K562 (cell line): ENCODE measurements around the gene TECPR2. TPM values are rescaled to one million over a fixed set of nuclear protein-coding genes. Genes with fewer than 3 reads are reported as not detected.
A peak's percentile ranks its signal among the peaks of the same experiment; 100 is the strongest.

Source experiments
- EP400 ChIP-seq: fragments of 450-650 bp; IDR thresholded peaks from 2 replicates; pipeline ENCODE4 v1.6.1; 2017; ENCODE audit warnings: antibody characterized with exemption, mild to moderate bottlenecking, moderate library complexity
- JUN ChIP-seq, 2 experiments: sonication (generic) in 1 of 2; formaldehyde crosslinking in 1 of 2; IDR thresholded peaks; 2 replicates each; pipeline versions ENCODE4 v1.6.1 to v1.8.0; 2012 to 2022; ENCODE audit warnings: borderline replicate concordance in 2 of 2, mild to moderate bottlenecking in 2 of 2, improper control_type of control experiment in 1 of 2, low read depth in 1 of 2, low read length in 1 of 2, missing genetic modification reagents in 1 of 2
- POLR2AphosphoS5 ChIP-seq: IDR thresholded peaks from 2 replicates; pipeline ENCODE4 v1.6.1; 2011; ENCODE audit warnings: mild to moderate bottlenecking, low read depth, low read length, moderate library complexity; ENCODE audit not compliant: control insufficient read depth, insufficient read depth
- POLR2G ChIP-seq: fragments of 200-400 bp; formaldehyde crosslinking; IDR thresholded peaks from 2 replicates; pipeline ENCODE4 v1.6.1; 2017; ENCODE audit warnings: low read depth, mild to moderate bottlenecking, antibody characterized with exemption, low read length, moderate library complexity
- PREB ChIP-seq: sonication (generic); formaldehyde crosslinking; IDR thresholded peaks from 2 replicates; pipeline ENCODE4 v1.8.1; 2023; ENCODE audit warnings: mild to moderate bottlenecking, missing genetic modification reagents
- ZNF124 ChIP-seq: sonication (generic); formaldehyde crosslinking; IDR thresholded peaks from 2 replicates; pipeline ENCODE4 v1.8.1; 2022; ENCODE audit warnings: missing genetic modification reagents
- ZNF232 ChIP-seq: sonication (generic); formaldehyde crosslinking; IDR thresholded peaks from 2 replicates; pipeline ENCODE4 v1.8.0; 2022; ENCODE audit warnings: mild to moderate bottlenecking, missing genetic modification reagents
- ZNF347 ChIP-seq: fragments of 450-650 bp; formaldehyde crosslinking; IDR thresholded peaks from 2 replicates; pipeline ENCODE4 v1.4.0; 2020; ENCODE audit warnings: low read depth, mild to moderate bottlenecking, moderate library complexity
- polyA plus RNA-seq, 8 experiments: library from polyadenylated mRNA; depleted of rRNA in 4 of 8; stranded (reverse) in 5 of 8; unstranded in 3 of 8; fragments of >200 nt; fragmentation: Nextera tagmentation in 2 of 8; fragmentation: Illumina TruSeq in 1 of 8; extraction: Ambion mirVana in 2 of 8; extraction: Trizol in 1 of 8; gene quantifications; 2 replicates each; pipeline versions ENCODE4 v1.2.1 to v1.2.3, GENCODE V29; 2011 to 2014; ENCODE audit warnings: inconsistent platforms in 1 of 8, missing spikeins in 1 of 8
- total RNA-seq, 7 experiments: library from RNA; depleted of rRNA in 6 of 7; stranded (reverse); fragments of >200 nt in 6 of 7; fragmentation: Illumina TruSeq in 2 of 7; extraction: Trizol in 2 of 7; gene quantifications; 2 replicates each; pipeline versions ENCODE4 v1.2.1 to v1.2.3, GENCODE V29; 2011 to 2021; ENCODE audit warnings: low replicate concordance in 1 of 7
- TF ChIP-seq, protein P1 (sequence below), 2 experiments: fragments of 450-650 bp; formaldehyde crosslinking in 1 of 2; IDR thresholded peaks; 2 replicates each; pipeline versions ENCODE4 v1.4.0 to v1.6.1; 2014 to 2020; ENCODE audit warnings: mild to moderate bottlenecking in 2 of 2, borderline replicate concordance in 1 of 2, low read depth in 1 of 2
- TF ChIP-seq, protein P2 (sequence below): fragments of 450-650 bp; IDR thresholded peaks from 2 replicates; pipeline ENCODE4 v1.6.1; 2016; ENCODE audit warnings: borderline replicate concordance
- TF ChIP-seq, protein P3 (sequence below), 2 experiments: IDR thresholded peaks; 2 replicates each; pipeline ENCODE4 v1.6.1; 2011; ENCODE audit warnings: borderline replicate concordance in 1 of 2, control low read depth in 1 of 2, low read depth in 1 of 2, low read length in 1 of 2, mild to moderate bottlenecking in 1 of 2, mixed read lengths in 1 of 2, moderate library complexity in 1 of 2; ENCODE audit not compliant: insufficient read depth in 1 of 2, insufficient read length in 1 of 2, poor library complexity in 1 of 2, severe bottlenecking in 1 of 2; ENCODE audit errors: extremely low read depth in 1 of 2

The TECPR2 gene
- total and polyA plus RNA-seq, 9 of the 15 experiments (the other 6 are each of a cell fraction or from before 2014, with no cell fraction given): 0.04 to 3.0 (median 0.83) TPM

DNA sequence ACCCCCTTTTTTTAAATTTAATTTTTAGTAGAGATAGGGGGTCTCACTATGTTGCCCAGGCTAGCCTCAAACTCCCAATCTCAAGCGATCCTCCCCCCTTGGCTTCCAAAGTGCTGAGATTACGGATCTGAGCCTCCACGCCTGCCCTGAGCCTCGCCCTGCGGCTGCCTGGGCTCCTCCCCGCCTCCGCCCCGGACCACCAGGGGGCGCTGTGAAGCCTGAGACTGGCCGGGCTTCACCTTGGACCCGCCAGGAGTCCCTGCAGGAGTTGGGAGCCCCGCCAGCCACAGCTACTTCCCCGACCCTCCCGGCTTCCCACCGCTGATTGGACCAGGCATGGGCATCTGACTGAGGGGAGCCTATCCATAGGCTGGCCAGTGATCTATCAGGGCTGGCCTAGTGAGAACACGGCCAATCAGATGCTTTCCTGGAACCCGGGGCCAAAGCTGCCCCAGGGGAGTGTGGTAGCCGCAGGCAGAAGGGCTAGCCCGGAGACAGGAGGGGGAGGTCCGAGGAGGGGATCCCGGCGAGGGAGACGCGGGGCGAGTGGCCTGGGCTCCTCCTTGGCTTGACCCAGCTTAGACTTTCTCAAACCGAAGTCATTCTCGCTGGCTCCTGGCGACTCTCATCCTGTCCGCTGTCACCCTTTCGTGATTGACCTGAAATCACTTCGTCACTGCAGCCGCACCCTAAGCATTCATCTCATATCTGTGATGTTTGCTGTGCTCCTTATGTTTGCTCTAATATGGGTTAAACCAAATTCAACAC lies 161.9 kb downstream of the TECPR2 start (continued):
- TF ChIP-seq PREB: no peak; the same call in 1 of the 2 replicates
- TF ChIP-seq, protein P1, sequence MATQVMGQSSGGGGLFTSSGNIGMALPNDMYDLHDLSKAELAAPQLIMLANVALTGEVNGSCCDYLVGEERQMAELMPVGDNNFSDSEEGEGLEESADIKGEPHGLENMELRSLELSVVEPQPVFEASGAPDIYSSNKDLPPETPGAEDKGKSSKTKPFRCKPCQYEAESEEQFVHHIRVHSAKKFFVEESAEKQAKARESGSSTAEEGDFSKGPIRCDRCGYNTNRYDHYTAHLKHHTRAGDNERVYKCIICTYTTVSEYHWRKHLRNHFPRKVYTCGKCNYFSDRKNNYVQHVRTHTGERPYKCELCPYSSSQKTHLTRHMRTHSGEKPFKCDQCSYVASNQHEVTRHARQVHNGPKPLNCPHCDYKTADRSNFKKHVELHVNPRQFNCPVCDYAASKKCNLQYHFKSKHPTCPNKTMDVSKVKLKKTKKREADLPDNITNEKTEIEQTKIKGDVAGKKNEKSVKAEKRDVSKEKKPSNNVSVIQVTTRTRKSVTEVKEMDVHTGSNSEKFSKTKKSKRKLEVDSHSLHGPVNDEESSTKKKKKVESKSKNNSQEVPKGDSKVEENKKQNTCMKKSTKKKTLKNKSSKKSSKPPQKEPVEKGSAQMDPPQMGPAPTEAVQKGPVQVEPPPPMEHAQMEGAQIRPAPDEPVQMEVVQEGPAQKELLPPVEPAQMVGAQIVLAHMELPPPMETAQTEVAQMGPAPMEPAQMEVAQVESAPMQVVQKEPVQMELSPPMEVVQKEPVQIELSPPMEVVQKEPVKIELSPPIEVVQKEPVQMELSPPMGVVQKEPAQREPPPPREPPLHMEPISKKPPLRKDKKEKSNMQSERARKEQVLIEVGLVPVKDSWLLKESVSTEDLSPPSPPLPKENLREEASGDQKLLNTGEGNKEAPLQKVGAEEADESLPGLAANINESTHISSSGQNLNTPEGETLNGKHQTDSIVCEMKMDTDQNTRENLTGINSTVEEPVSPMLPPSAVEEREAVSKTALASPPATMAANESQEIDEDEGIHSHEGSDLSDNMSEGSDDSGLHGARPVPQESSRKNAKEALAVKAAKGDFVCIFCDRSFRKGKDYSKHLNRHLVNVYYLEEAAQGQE (IDR thresholded peaks at IDR 0.05; ENCODE audit: borderline replicate concordance): peak; percentile 92
- TF ChIP-seq, protein P1 (CRISPR knock-in tag; IDR thresholded peaks at IDR 0.05; ENCODE audit: low read depth): no peak
- TF ChIP-seq POLR2AphosphoS5: 0 out of 2 replicates have a peak, but pooled peaks have one; percentile 46
- TF ChIP-seq, protein P2, sequence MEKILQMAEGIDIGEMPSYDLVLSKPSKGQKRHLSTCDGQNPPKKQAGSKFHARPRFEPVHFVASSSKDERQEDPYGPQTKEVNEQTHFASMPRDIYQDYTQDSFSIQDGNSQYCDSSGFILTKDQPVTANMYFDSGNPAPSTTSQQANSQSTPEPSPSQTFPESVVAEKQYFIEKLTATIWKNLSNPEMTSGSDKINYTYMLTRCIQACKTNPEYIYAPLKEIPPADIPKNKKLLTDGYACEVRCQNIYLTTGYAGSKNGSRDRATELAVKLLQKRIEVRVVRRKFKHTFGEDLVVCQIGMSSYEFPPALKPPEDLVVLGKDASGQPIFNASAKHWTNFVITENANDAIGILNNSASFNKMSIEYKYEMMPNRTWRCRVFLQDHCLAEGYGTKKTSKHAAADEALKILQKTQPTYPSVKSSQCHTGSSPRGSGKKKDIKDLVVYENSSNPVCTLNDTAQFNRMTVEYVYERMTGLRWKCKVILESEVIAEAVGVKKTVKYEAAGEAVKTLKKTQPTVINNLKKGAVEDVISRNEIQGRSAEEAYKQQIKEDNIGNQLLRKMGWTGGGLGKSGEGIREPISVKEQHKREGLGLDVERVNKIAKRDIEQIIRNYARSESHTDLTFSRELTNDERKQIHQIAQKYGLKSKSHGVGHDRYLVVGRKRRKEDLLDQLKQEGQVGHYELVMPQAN: no peak
- TF ChIP-seq EP400: peak; percentile 64
- peak; percentile 41; the same call in 1 of the 2 replicates for TF ChIP-seq JUN (IDR thresholded peaks at IDR 0.05; ENCODE audit: borderline replicate concordance, low read depth, low read length)
- no peak for TF ChIP-seq JUN (CRISPR knock-in tag; IDR thresholded peaks at IDR 0.05; ENCODE audit: borderline replicate concordance)
- TF ChIP-seq ZNF232 (CRISPR knock-in tag): no peak
- peak; percentile 90 for TF ChIP-seq POLR2G
- TF ChIP-seq ZNF347 (CRISPR knock-in tag): no peak
- TF ChIP-seq, protein P3, sequence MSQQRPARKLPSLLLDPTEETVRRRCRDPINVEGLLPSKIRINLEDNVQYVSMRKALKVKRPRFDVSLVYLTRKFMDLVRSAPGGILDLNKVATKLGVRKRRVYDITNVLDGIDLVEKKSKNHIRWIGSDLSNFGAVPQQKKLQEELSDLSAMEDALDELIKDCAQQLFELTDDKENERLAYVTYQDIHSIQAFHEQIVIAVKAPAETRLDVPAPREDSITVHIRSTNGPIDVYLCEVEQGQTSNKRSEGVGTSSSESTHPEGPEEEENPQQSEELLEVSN (IDR thresholded peaks at IDR 0.05; ENCODE audit: borderline replicate concordance in 1 of 2, extremely low read depth in 1 of 2, insufficient read depth in 1 of 2, insufficient read length in 1 of 2, low read depth in 1 of 2, low read length in 1 of 2, poor library complexity in 1 of 2, severe bottlenecking in 1 of 2): peak; percentile 33 to 51
- TF ChIP-seq ZNF124 (CRISPR knock-in tag): no peak
